Sigmoid colon (tissue), 4 donors: ENCODE data around the gene RCN1.

Experiments used
- CTCF ChIP-seq, 4 experiments: fragments of 450-650 bp in 3 of 4; fragments of 200-600 bp in 1 of 4; IDR thresholded peaks; one replicate each; pipeline ENCODE4 v1.5.1; 2016 to 2019; ENCODE audit warnings: antibody characterized with exemption in 4 of 4, mild to moderate bottlenecking in 3 of 4, moderate library complexity in 2 of 4
- EP300 ChIP-seq, 4 donors: sonication (generic); formaldehyde crosslinking; IDR thresholded peaks; one replicate each; pipeline ENCODE4 v1.6.1; 2017; ENCODE audit warnings: antibody characterized with exemption in 4 of 4
- POLR2A ChIP-seq, 2 donors: fragments of 450-650 bp; IDR thresholded peaks; one replicate each; pipeline ENCODE4 v1.6.1; 2016; ENCODE audit warnings: antibody characterized with exemption in 2 of 2, mild to moderate bottlenecking in 2 of 2, moderate library complexity in 2 of 2
- POLR2AphosphoS5 ChIP-seq, 4 donors: sonication (generic); formaldehyde crosslinking; IDR thresholded peaks; one replicate each; pipeline ENCODE4 v1.6.1; 2017; ENCODE audit warnings: antibody characterized with exemption in 4 of 4

- TF ChIP-seq CTCF (IDR thresholded peaks at IDR 0.05) = no peak
- TF ChIP-seq POLR2AphosphoS5 (IDR thresholded peaks at IDR 0.05) = no peak
- TF ChIP-seq POLR2A (IDR thresholded peaks at IDR 0.05) = no peak
- no peak for TF ChIP-seq EP300 (IDR thresholded peaks at IDR 0.05)
Measured at GRCh38 chr11:32143378-32143777, 52.5 kb downstream of the RCN1 start.
